ENCODE results near the gene R3HDM4.

DNA sequence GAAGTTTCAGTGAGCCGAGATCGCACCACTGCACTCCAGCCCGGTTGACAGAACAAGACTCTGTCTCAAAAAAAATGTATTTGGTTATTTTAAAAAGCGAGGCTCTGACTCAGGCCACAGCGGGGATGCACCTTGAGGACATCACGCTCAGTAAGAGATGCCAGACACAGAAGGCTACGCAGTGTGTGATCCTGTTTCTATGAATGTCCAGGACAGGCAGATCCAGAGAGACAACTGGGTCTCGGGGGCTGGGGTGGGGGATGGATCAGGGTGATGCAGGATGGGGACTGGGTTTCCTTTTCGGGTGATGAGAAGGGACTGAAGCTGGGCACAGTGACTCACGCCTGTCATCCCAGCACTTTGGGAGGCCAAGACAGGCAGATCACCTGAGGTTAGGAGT is 25.4 kb downstream of the R3HDM4 start:
- TF ChIP-seq, protein P1, sequence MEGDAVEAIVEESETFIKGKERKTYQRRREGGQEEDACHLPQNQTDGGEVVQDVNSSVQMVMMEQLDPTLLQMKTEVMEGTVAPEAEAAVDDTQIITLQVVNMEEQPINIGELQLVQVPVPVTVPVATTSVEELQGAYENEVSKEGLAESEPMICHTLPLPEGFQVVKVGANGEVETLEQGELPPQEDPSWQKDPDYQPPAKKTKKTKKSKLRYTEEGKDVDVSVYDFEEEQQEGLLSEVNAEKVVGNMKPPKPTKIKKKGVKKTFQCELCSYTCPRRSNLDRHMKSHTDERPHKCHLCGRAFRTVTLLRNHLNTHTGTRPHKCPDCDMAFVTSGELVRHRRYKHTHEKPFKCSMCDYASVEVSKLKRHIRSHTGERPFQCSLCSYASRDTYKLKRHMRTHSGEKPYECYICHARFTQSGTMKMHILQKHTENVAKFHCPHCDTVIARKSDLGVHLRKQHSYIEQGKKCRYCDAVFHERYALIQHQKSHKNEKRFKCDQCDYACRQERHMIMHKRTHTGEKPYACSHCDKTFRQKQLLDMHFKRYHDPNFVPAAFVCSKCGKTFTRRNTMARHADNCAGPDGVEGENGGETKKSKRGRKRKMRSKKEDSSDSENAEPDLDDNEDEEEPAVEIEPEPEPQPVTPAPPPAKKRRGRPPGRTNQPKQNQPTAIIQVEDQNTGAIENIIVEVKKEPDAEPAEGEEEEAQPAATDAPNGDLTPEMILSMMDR (IDR thresholded peaks at IDR 0.05) = no peak
- TF ChIP-seq ZFX (IDR thresholded peaks at IDR 0.05; ENCODE audit: borderline replicate concordance) = no peak

All from 22Rv1 (cell line).